Nucleus accumbens (tissue), 56 donors: Measurements from ENCODE around the gene ELP5.

Experiments
- DNase-seq, 56 donors: peaks; one replicate each; lab custom pipeline; 2025; lab: John Stamatoyannopoulos, UW

Gene ELP5

GRCh38 chr17:7218166-7218565 lies 33.8 kb upstream of the ELP5 start:
- DNase-seq = no peak

GRCh38 chr17:7218758-7219157 lies 33.3 kb upstream of the ELP5 start:
- no peak for DNase-seq

- DNase-seq = no peak
Observed at GRCh38 chr17:7219229-7219811, 32.7 kb upstream of the ELP5 start.

- peak in 55 of 56 donors; percentile 50 to 94 (median 81) for DNase-seq
Observed at GRCh38 chr17:7219812-7220592, 32.0 kb upstream of the ELP5 start, which contains the start of the genes ACADVL and DLG4. ACADVL (plus strand) TSS chr17:7219938; CDS start chr17:7219985, 47 bp downstream. DLG4 (minus strand) TSS chr17:7219836.

GRCh38 chr17:7220593-7221277 lies 31.3 kb upstream of the ELP5 start:
- peak in 15 of 56 donors; percentile 16 to 60 (median 30) for DNase-seq

- no peak for DNase-seq
Observed at GRCh38 chr17:7221278-7222092, 30.5 kb upstream of the ELP5 start.

GRCh38 chr17:7222093-7222971 lies 29.7 kb upstream of the ELP5 start:
- no peak for DNase-seq

GRCh38 chr17:7222972-7223292 lies 29.1 kb upstream of the ELP5 start:
- DNase-seq = no peak

GRCh38 chr17:7223375-7223774 lies 28.6 kb upstream of the ELP5 start:
- DNase-seq = no peak

GRCh38 chr17:7224110-7224509 lies 27.9 kb upstream of the ELP5 start:
- DNase-seq = no peak

- no peak for DNase-seq
Observed at GRCh38 chr17:7224661-7225111, 27.3 kb upstream of the ELP5 start.

GRCh38 chr17:7225711-7226331 lies 26.2 kb upstream of the ELP5 start:
- no peak for DNase-seq

- no peak for DNase-seq
Observed at GRCh38 chr17:7226721-7227710, 25.0 kb upstream of the ELP5 start.

- no peak for DNase-seq
Observed at GRCh38 chr17:7228920-7229319, 23.1 kb upstream of the ELP5 start.

- no peak for DNase-seq
Observed at GRCh38 chr17:7229504-7229903, 22.5 kb upstream of the ELP5 start.

GRCh38 chr17:7232114-7232513 lies 19.9 kb upstream of the ELP5 start:
- no peak for DNase-seq

GRCh38 chr17:7233701-7234082 lies 18.3 kb upstream of the ELP5 start:
- no peak for DNase-seq
